HepG2 (cell line): ENCODE measurements around the gene TAF12. TPM values are rescaled to one million over a fixed set of nuclear protein-coding genes. Genes with fewer than 3 reads are reported as not detected.
A peak's percentile ranks its signal among the peaks of the same experiment; 100 is the strongest.

Source experiments
- ATAC-seq: fragments of 200-7000 bp; cut with Tn5 transposase; 3 replicates; pipeline ENCODE4 v1.9.1; 2020; ENCODE audit warnings: mild to moderate bottlenecking, moderate library complexity
- BruUV-seq: library from RNA; stranded (reverse); fragments of 400-500 nt; replicated peaks from 2 replicates; lab custom pipeline; 2021; lab: Mats Ljungman, UMichigan
- CTCF ChIA-PET: fragments of 300-600 bp; formaldehyde crosslinking; extraction: SDS; loops from one replicate; lab custom pipeline; 2021; ENCODE audit warnings: low total read pairs, inconsistent platforms, low intra/inter-chr PET ratio; lab: Yijun Ruan, JAX
- POLR2A ChIA-PET: fragments of 350-600 bp; sonication (Branson Sonifier 250); formaldehyde crosslinking; loops from one replicate; lab custom pipeline; 2020; ENCODE audit warnings: antibody characterized with exemption, inconsistent platforms; lab: Yijun Ruan, JAX
- DNase-seq: peaks from one replicate; pipeline ENCODE4 v3.0.0-alpha.2; 2015; ENCODE audit warnings: low spot score
- FAIRE-seq: peaks from 3 replicates; lab custom pipeline; 2011; peaks lifted over from hg19 to GRCh38; lab: Jason Lieb, UNC
- H2AFZ ChIP-seq: one replicate; pipeline ENCODE4 v1.6.1; 2011; ENCODE audit warnings: low read length, inconsistent platforms
- H3K27ac ChIP-seq: fragments of 300-600 bp; 3 replicates; pipeline ENCODE4 v1.8.0; 2011; ENCODE audit warnings: mixed run types, mild to moderate bottlenecking, mixed read lengths, low read length, inconsistent platforms; ENCODE audit not compliant: insufficient read depth; ENCODE audit errors: extremely low read length
- H3K27me3 ChIP-seq, 2 experiments: fragments of 200-600 bp in 1 of 2; 2 replicates in 1 of 2; 3 replicates in 1 of 2; pipeline versions ENCODE4 v1.6.0 to v1.8.0; 2011; ENCODE audit warnings: low read length in 2 of 2, mild to moderate bottlenecking in 2 of 2, moderate library complexity in 2 of 2, inconsistent platforms in 1 of 2; ENCODE audit not compliant: insufficient read depth in 2 of 2, control insufficient read depth in 1 of 2
- H3K36me3 ChIP-seq, 2 experiments: fragments of 200-600 bp in 1 of 2; replicated peaks in 1 of 2; 2 replicates in 1 of 2; 3 replicates in 1 of 2; pipeline versions ENCODE4 v1.5.1 to v1.8.0; 2011; ENCODE audit warnings: low read length in 2 of 2, inconsistent platforms in 1 of 2; ENCODE audit not compliant: insufficient read depth in 2 of 2, control insufficient read depth in 1 of 2
- H3K4me1 ChIP-seq: 2 replicates; pipeline ENCODE4 v1.5.1; 2012; ENCODE audit warnings: low read length, inconsistent platforms; ENCODE audit not compliant: insufficient read depth
- H3K4me2 ChIP-seq: 2 replicates; pipeline ENCODE4 v1.6.0; 2011; ENCODE audit warnings: low read depth, low read length, inconsistent platforms
- H3K4me3 ChIP-seq, 3 experiments: fragments of 200-600 bp in 1 of 3; sonication (generic), shearing (Covaris generic) in 1 of 3; replicated peaks in 1 of 3; 2 replicates each; pipeline ENCODE4 v1.5.1; 2011 to 2016; ENCODE audit warnings: low read length in 3 of 3, inconsistent platforms in 2 of 3, low read depth in 2 of 3, mild to moderate bottlenecking in 2 of 3, control low read depth in 1 of 3, mixed read lengths in 1 of 3; ENCODE audit not compliant: insufficient read depth in 1 of 3
- H3K79me2 ChIP-seq: one replicate; pipeline ENCODE4 v1.6.1; 2011; ENCODE audit warnings: low read length, inconsistent platforms; ENCODE audit not compliant: insufficient read depth
- H3K9ac ChIP-seq: 2 replicates; pipeline ENCODE4 v1.6.0; 2011; ENCODE audit warnings: mild to moderate bottlenecking, low read depth, low read length, inconsistent platforms; ENCODE audit not compliant: insufficient read depth
- H3K9me3 ChIP-seq: 2 replicates; pipeline ENCODE4 v1.5.1; 2012; ENCODE audit warnings: mild to moderate bottlenecking, low read length
- H4K20me1 ChIP-seq: 2 replicates; pipeline ENCODE4 v1.6.0; 2011; ENCODE audit warnings: inconsistent platforms, mild to moderate bottlenecking, low read length, moderate library complexity; ENCODE audit not compliant: insufficient read depth
- AKAP8 ChIP-seq: sonication (generic); formaldehyde crosslinking; IDR thresholded peaks from 2 replicates; pipeline ENCODE4 v1.5.1; 2020; ENCODE audit warnings: mild to moderate bottlenecking, missing genetic modification reagents
- ATF7 ChIP-seq, 2 experiments: fragments of 450-650 bp in 1 of 2; sonication (generic) in 1 of 2; formaldehyde crosslinking in 1 of 2; IDR thresholded peaks; 2 replicates each; pipeline versions ENCODE4 v1.4.0 to v1.6.1; 2016 to 2020; ENCODE audit warnings: antibody characterized with exemption in 1 of 2, mild to moderate bottlenecking in 1 of 2, missing genetic modification reagents in 1 of 2
- HMGXB4 ChIP-seq, 2 experiments: sonication (generic) in 1 of 2; formaldehyde crosslinking in 1 of 2; IDR thresholded peaks; 2 replicates each; pipeline versions ENCODE4 v1.4.0 to v1.6.1; 2018 to 2020; ENCODE audit warnings: missing genetic modification reagents in 2 of 2, borderline replicate concordance in 1 of 2, low read depth in 1 of 2, mild to moderate bottlenecking in 1 of 2, missing biosample characterization in 1 of 2
- KDM2A ChIP-seq: sonication (generic); formaldehyde crosslinking; IDR thresholded peaks from 2 replicates; pipeline ENCODE4 v1.4.0; 2020; ENCODE audit warnings: low read depth, missing genetic modification reagents, borderline replicate concordance
- NFRKB ChIP-seq: fragments of 450-650 bp; IDR thresholded peaks from 2 replicates; pipeline ENCODE4 v1.6.1; 2017
- NPAS2 ChIP-seq: sonication (generic); formaldehyde crosslinking; IDR thresholded peaks from 2 replicates; pipeline ENCODE4 v1.8.0; 2022; ENCODE audit warnings: mild to moderate bottlenecking, missing genetic modification reagents, borderline replicate concordance
- NRL ChIP-seq: sonication (generic); formaldehyde crosslinking; IDR thresholded peaks from 2 replicates; pipeline ENCODE4 v1.5.0; 2020; ENCODE audit warnings: missing genetic modification reagents, mild to moderate bottlenecking, moderate library complexity, borderline replicate concordance
- RFX5 ChIP-seq: IDR thresholded peaks from 2 replicates; pipeline ENCODE4 v1.6.1; 2011; ENCODE audit warnings: low read depth, low read length, improper control_type of control experiment
- SMAD3 ChIP-seq: sonication (generic); formaldehyde crosslinking; IDR thresholded peaks from 2 replicates; pipeline ENCODE4 v1.4.0; 2020; ENCODE audit warnings: missing genetic modification reagents
- TEAD3 ChIP-seq: optimal IDR thresholded peaks from 2 replicates; pipeline ENCODE3; 2016; ENCODE audit warnings: borderline replicate concordance
- THAP11 ChIP-seq: IDR thresholded peaks from 2 replicates; pipeline ENCODE4 v1.6.1; 2016; ENCODE audit warnings: missing biosample characterization, missing genetic modification reagents
- ZNF121 ChIP-seq: sonication (generic); formaldehyde crosslinking; IDR thresholded peaks from 2 replicates; pipeline ENCODE4 v1.5.0; 2020; ENCODE audit warnings: mild to moderate bottlenecking, missing genetic modification reagents
- ZNF329 ChIP-seq: sonication (generic); formaldehyde crosslinking; IDR thresholded peaks from 2 replicates; pipeline ENCODE4 v1.9.0; 2021; ENCODE audit warnings: low read depth, mild to moderate bottlenecking, missing genetic modification reagents
- ZNF34 ChIP-seq: sonication (generic); formaldehyde crosslinking; IDR thresholded peaks from 2 replicates; pipeline ENCODE4 v1.4.0; 2020; ENCODE audit warnings: mild to moderate bottlenecking, missing genetic modification reagents, borderline replicate concordance
- ZNF354B ChIP-seq: sonication (generic); formaldehyde crosslinking; IDR thresholded peaks from 2 replicates; pipeline ENCODE4 v1.8.0; 2022; ENCODE audit warnings: mild to moderate bottlenecking, missing genetic modification reagents
- WGBS: methylation state at CpG from one replicate; pipeline ENCODE4 v1.1.6; 2017; ENCODE audit warnings: low lambda C conversion rate; 5-methylcytosine and 5-hydroxymethylcytosine counted together
- in situ Hi-C: cut with HindIII; loops from 2 replicates; pipeline ENCODE4 v1.10.0; 2017; ENCODE audit warnings: low pct_unique_long_range_greater_than_20kb; ENCODE audit not compliant: extremely low pct_ligation_motif_present
- intact Hi-C: fragments of 100-400 bp; cut with micrococcal nuclease; formaldehyde crosslinking; loops from one replicate; pipeline ENCODE4 v1.10.0; 2022; ENCODE audit not compliant: unreplicated experiment
- polyA plus RNA-seq, 8 experiments: library from polyadenylated mRNA; depleted of rRNA in 3 of 8; stranded (reverse) in 7 of 8; unstranded in 1 of 8; fragments of >200 nt; fragmentation: Illumina TruSeq in 4 of 8; extraction: Trizol in 4 of 8; gene quantifications; 2 replicates each; pipeline versions ENCODE4 v1.2.1 to v1.2.3, GENCODE V29; 2011 to 2016; ENCODE audit warnings: low read depth in 4 of 8, missing spikeins in 1 of 8, mixed read lengths in 1 of 8; ENCODE audit not compliant: insufficient read depth in 1 of 8
- total RNA-seq, 5 experiments: library from RNA; depleted of rRNA; stranded (reverse); fragments of >200 nt; fragmentation: Illumina TruSeq; extraction: Trizol; gene quantifications; 2 replicates each; pipeline ENCODE4 v1.2.3, GENCODE V29; 2016; ENCODE audit warnings: low read depth in 1 of 5
- TF ChIP-seq, protein P1 (sequence below): sonication (generic); formaldehyde crosslinking; IDR thresholded peaks from 2 replicates; pipeline ENCODE4 v1.8.0; 2022; ENCODE audit warnings: missing genetic modification reagents, mild to moderate bottlenecking, inconsistent platforms, borderline replicate concordance
- TF ChIP-seq, protein P2 (sequence below): sonication (generic); formaldehyde crosslinking; IDR thresholded peaks from 2 replicates; pipeline ENCODE4 v1.4.0; 2020; ENCODE audit warnings: mild to moderate bottlenecking, missing genetic modification reagents

Gene TAF12
- total and polyA plus RNA-seq, 2 of the 13 experiments (the other 11 are each of a cell fraction or from before 2014, with no cell fraction given): 16.3 to 17.1 TPM

DNA sequence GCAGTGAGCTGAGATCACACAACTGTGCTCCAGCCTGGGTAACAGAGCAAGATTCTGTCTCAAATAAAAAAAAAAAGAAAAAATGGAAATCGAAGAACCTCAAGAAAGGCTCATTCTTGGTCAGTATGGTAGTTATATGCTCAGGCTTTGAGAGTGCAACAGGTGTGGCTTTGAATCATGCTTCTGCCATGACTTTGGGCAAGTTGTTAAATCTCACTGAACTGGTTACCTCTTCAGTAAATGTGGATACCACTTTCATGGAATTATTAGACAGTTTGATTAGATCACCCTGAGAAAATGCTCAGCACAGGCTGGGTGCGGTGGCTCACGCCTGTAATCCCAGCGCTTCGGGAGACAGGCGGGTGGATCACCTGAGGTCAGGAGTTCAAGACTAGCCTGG, 77.1 kb downstream of the TAF12 start:
- no peaks in the 10 kb centered on the region for H3K79me2 ChIP-seq
- no peak overlapping the region for H3K4me2 ChIP-seq
- ChIA-PET POLR2A (interaction anchor here (3.0 kb wide), 1 partner anchor 15 kb away, joined by 25 read pairs; no protein-coding TSS in a partner anchor), CTCF (no interaction called here)
- BruUV-seq: TSS peak; percentile 36
- H3K9me3 ChIP-seq: no peaks in the 10 kb centered on the region
- H4K20me1 ChIP-seq: no peaks in the 10 kb centered on the region
- 94% methylated on average over 6 of the region's 6 CpGs for WGBS
- H3K27ac ChIP-seq: no peak overlapping the region
- in situ Hi-C loops (no loop called here), intact Hi-C loops (no loop called here)
- no peaks in the 10 kb centered on the region for H3K27me3 ChIP-seq
- no peak for ATAC-seq
- H3K9ac ChIP-seq: no peak overlapping the region
- no peak for TF ChIP-seq TEAD3 (CRISPR knock-in tag)
- TF ChIP-seq AKAP8: no peak
- no peak for TF ChIP-seq NRL
- TF ChIP-seq ZNF121 (CRISPR knock-in tag): no peak
- TF ChIP-seq RFX5: no peak
- no peak for TF ChIP-seq ZNF354B (CRISPR knock-in tag)
- TF ChIP-seq, protein P1, sequence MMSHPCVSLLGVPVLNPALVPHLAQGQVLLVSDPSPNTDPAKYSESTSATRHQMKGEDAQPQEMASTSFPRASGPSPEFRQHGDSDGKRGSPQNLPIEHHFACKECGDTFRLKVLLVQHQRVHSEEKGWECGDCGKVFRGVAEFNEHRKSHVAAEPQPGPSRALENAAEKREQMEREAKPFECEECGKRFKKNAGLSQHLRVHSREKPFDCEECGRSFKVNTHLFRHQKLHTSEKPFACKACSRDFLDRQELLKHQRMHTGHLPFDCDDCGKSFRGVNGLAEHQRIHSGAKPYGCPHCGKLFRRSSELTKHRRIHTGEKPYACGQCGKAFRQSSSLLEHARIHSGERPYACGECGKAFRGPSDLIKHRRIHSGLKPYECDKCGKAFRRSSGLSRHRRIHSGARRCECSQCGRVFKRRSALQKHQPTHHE (CRISPR knock-in tag): no peak
- no peak for FAIRE-seq
- DNase-seq: no peak
- H3K4me1 ChIP-seq: no peaks in the 10 kb centered on the region
- H2AFZ ChIP-seq: no peak overlapping the region
- H3K4me3 ChIP-seq: no peak overlapping the region
- peaks cover 15 to 61% of the 10 kb centered on the region in 2 experiments; a peak in 4 of 5 replicates for H3K36me3 ChIP-seq

- no peak overlapping the region for H3K9ac ChIP-seq
- peaks cover 19 to 61% of the 10 kb centered on the region in 2 experiments; a peak in 4 of 5 replicates for H3K36me3 ChIP-seq
- in situ Hi-C loops: no loop called here
- ChIA-PET CTCF (no interaction called here), POLR2A (interaction anchor here (3.0 kb wide), 1 partner anchor 15 kb away, joined by 25 read pairs; no protein-coding TSS in a partner anchor)
- intact Hi-C loops: no loop called here
- no peak overlapping the region for H3K4me2 ChIP-seq
- ATAC-seq (no peak), DNase-seq (no peak), FAIRE-seq (no peak)
- H3K4me1 ChIP-seq: no peaks in the 10 kb centered on the region
- no peak overlapping the region for H2AFZ ChIP-seq
- H3K27ac ChIP-seq: no peak overlapping the region
- no peak overlapping the region for H3K4me3 ChIP-seq
- no peaks in the 10 kb centered on the region for H3K79me2 ChIP-seq
- H3K27me3 ChIP-seq: no peaks in the 10 kb centered on the region
- WGBS: 96% methylated on average over 7 of the region's 7 CpGs
- no peaks in the 10 kb centered on the region for H3K9me3 ChIP-seq
- no peaks in the 10 kb centered on the region for H4K20me1 ChIP-seq
- no TSS peak for BruUV-seq
- TF ChIP-seq ZNF34: no peak
- no peak for TF ChIP-seq NFRKB
- TF ChIP-seq HMGXB4 (CRISPR knock-in tag; IDR thresholded peaks at IDR 0.05; ENCODE audit: borderline replicate concordance in 1 of 2, low read depth in 1 of 2): no peak
- no peak for TF ChIP-seq NPAS2
- no peak for TF ChIP-seq ZNF329 (CRISPR knock-in tag)
- no peak for TF ChIP-seq THAP11 (CRISPR knock-in tag)
- TF ChIP-seq, protein P2, sequence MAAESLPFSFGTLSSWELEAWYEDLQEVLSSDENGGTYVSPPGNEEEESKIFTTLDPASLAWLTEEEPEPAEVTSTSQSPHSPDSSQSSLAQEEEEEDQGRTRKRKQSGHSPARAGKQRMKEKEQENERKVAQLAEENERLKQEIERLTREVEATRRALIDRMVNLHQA (CRISPR knock-in tag): no peak
- TF ChIP-seq SMAD3 (CRISPR knock-in tag): no peak
- no peak for TF ChIP-seq KDM2A (CRISPR knock-in tag)
- no peak for TF ChIP-seq ATF7 (IDR thresholded peaks at IDR 0.05)
- no peak for TF ChIP-seq ATF7 (CRISPR knock-in tag; IDR thresholded peaks at IDR 0.05)
Measured at GRCh38 chr1:28565040-28565439, 77.8 kb downstream of the TAF12 start.
